ENCODE data around the gene LRRC75A. TPM values are rescaled to one million over a fixed set of nuclear protein-coding genes. Genes with fewer than 3 reads are reported as not detected.
"Not testable (repeated sequence)": the region's sequence is repeated elsewhere in the genome, so short reads cannot be mapped to it uniquely, and the experiment has no call there.

The LRRC75A gene
- total and polyA plus RNA-seq, 2 experiments from 2014 or later, result 5.3 to 26.2 TPM

DNA sequence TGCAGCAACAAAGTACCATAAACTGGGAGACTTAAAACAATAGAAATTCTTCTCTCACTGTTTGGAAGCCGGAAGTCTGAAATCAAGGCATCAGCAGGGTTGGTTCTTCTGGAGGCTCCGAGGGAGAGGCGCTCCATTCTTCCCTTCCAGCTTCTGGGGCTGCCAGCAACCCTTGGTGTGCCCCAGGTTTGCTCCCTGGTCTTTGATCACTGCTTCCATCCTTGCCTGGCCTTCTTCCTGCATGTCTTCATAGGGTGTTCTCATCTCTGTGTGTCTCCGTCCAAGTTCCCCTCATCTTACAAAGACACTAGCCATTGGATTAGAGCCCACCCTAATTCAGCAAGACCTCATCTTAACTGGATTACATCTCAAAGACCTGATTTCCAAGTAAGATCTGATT, 35.3 kb upstream of the LRRC75A start (continued):
- TF ChIP-seq, protein P1, sequence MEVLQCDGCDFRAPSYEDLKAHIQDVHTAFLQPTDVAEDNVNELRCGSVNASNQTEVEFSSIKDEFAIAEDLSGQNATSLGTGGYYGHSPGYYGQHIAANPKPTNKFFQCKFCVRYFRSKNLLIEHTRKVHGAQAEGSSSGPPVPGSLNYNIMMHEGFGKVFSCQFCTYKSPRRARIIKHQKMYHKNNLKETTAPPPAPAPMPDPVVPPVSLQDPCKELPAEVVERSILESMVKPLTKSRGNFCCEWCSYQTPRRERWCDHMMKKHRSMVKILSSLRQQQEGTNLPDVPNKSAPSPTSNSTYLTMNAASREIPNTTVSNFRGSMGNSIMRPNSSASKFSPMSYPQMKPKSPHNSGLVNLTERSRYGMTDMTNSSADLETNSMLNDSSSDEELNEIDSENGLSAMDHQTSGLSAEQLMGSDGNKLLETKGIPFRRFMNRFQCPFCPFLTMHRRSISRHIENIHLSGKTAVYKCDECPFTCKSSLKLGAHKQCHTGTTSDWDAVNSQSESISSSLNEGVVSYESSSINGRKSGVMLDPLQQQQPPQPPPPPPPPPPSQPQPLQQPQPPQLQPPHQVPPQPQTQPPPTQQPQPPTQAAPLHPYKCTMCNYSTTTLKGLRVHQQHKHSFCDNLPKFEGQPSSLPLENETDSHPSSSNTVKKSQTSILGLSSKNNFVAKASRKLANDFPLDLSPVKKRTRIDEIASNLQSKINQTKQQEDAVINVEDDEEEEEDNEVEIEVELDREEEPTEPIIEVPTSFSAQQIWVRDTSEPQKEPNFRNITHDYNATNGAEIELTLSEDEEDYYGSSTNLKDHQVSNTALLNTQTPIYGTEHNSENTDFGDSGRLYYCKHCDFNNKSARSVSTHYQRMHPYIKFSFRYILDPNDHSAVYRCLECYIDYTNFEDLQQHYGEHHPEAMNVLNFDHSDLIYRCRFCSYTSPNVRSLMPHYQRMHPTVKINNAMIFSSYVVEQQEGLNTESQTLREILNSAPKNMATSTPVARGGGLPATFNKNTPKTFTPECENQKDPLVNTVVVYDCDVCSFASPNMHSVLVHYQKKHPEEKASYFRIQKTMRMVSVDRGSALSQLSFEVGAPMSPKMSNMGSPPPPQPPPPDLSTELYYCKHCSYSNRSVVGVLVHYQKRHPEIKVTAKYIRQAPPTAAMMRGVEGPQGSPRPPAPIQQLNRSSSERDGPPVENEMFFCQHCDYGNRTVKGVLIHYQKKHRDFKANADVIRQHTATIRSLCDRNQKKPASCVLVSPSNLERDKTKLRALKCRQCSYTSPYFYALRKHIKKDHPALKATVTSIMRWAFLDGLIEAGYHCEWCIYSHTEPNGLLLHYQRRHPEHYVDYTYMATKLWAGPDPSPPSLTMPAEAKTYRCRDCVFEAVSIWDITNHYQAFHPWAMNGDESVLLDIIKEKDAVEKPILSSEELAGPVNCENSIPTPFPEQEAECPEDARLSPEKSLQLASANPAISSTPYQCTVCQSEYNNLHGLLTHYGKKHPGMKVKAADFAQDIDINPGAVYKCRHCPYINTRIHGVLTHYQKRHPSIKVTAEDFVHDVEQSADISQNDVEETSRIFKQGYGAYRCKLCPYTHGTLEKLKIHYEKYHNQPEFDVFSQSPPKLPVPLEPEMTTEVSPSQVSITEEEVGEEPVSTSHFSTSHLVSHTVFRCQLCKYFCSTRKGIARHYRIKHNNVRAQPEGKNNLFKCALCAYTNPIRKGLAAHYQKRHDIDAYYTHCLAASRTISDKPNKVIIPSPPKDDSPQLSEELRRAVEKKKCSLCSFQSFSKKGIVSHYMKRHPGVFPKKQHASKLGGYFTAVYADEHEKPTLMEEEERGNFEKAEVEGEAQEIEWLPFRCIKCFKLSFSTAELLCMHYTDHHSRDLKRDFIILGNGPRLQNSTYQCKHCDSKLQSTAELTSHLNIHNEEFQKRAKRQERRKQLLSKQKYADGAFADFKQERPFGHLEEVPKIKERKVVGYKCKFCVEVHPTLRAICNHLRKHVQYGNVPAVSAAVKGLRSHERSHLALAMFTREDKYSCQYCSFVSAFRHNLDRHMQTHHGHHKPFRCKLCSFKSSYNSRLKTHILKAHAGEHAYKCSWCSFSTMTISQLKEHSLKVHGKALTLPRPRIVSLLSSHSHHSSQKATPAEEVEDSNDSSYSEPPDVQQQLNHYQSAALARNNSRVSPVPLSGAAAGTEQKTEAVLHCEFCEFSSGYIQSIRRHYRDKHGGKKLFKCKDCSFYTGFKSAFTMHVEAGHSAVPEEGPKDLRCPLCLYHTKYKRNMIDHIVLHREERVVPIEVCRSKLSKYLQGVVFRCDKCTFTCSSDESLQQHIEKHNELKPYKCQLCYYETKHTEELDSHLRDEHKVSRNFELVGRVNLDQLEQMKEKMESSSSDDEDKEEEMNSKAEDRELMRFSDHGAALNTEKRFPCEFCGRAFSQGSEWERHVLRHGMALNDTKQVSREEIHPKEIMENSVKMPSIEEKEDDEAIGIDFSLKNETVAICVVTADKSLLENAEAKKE (CRISPR knock-in tag; IDR thresholded peaks at IDR 0.05), result no peak
- TF ChIP-seq, protein P2, sequence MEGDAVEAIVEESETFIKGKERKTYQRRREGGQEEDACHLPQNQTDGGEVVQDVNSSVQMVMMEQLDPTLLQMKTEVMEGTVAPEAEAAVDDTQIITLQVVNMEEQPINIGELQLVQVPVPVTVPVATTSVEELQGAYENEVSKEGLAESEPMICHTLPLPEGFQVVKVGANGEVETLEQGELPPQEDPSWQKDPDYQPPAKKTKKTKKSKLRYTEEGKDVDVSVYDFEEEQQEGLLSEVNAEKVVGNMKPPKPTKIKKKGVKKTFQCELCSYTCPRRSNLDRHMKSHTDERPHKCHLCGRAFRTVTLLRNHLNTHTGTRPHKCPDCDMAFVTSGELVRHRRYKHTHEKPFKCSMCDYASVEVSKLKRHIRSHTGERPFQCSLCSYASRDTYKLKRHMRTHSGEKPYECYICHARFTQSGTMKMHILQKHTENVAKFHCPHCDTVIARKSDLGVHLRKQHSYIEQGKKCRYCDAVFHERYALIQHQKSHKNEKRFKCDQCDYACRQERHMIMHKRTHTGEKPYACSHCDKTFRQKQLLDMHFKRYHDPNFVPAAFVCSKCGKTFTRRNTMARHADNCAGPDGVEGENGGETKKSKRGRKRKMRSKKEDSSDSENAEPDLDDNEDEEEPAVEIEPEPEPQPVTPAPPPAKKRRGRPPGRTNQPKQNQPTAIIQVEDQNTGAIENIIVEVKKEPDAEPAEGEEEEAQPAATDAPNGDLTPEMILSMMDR (conservative IDR thresholded peaks at IDR 0.05; ENCODE audit: low read depth in 2 of 2), result no peak
- TF ChIP-seq ZNF114 (CRISPR knock-in tag; IDR thresholded peaks at IDR 0.05), result no peak
- no peak for TF ChIP-seq JUNB (IDR thresholded peaks at IDR 0.05; ENCODE audit: unreplicated experiment)
- no peak for TF ChIP-seq CREB1 (CRISPR knock-in tag; IDR thresholded peaks at IDR 0.05; ENCODE audit: low read depth)
- TF ChIP-seq STAT1 (IDR thresholded peaks at IDR 0.05; ENCODE audit: unreplicated experiment), result no peak

DNA sequence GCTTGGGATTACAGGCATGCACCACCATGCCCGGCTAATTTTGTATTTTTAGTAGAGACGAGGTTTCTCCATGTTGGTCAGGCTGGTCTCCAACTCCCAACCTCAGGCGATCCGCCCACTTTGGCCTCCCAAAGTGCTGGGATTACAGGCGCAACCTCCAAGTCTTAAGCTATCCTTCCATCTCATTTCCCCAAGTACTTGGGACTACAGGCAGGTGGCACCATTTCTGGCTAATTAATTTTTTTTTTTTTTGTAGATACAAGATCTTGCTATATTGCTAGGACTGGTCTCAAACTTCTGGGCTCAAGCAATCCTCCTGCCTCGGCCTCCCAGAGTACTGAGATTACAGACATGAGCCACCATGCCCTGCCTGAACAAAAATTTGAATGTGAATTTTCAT, 33.6 kb upstream of the LRRC75A start:
- not testable (repeated sequence) for H3K36me3 Mint-ChIP-seq (ENCODE audit: low read depth); H3K4me1 Mint-ChIP-seq; H3K9me2 ChIP-seq (ENCODE audit: insufficient read depth); H4K20me1 ChIP-seq (replicated peaks; ENCODE audit: insufficient read depth); H3K4me3 Mint-ChIP-seq; H3K4me3 ChIP-seq; H3K27me3 Mint-ChIP-seq (ENCODE audit: insufficient read depth, low read depth, poor library complexity); H3K27me3 ChIP-seq (ENCODE audit: insufficient read depth); ATAC-seq; H3K36me3 ChIP-seq (ENCODE audit: insufficient read depth); H3K4me1 ChIP-seq (ENCODE audit: insufficient read depth); H3F3A ChIP-seq (replicated peaks; ENCODE audit: low read depth); H3K27ac ChIP-seq (ENCODE audit: low read depth); H3K9me3 Mint-ChIP-seq; H3K27ac Mint-ChIP-seq; H3K79me2 ChIP-seq (replicated peaks; ENCODE audit: insufficient read depth); H3K4me2 ChIP-seq; H2AFZ ChIP-seq
- peak; percentile 56 for DNase-seq (ENCODE audit: low spot score)
- TF ChIP-seq, protein P2 (conservative IDR thresholded peaks at IDR 0.05; ENCODE audit: low read depth in 2 of 2), result peak; percentile 40 to 50
